NB4 (cell line): Measurements from ENCODE around the gene TEX54.

Source experiments
- DNase-seq: peaks from one replicate; pipeline ENCODE4 v3.0.0; 2010; ENCODE audit warnings: low read depth
- H3K4me3 ChIP-seq: one replicate; pipeline ENCODE4 v1.5.1; 2011; ENCODE audit warnings: mild to moderate bottlenecking, low read depth, low read length, moderate library complexity
- MYC ChIP-seq: IDR thresholded peaks from 2 replicates; pipeline ENCODE4 v1.6.1; 2011; ENCODE audit warnings: low read depth, low read length
- POLR2A ChIP-seq: IDR thresholded peaks from 2 replicates; pipeline ENCODE4 v1.6.1; 2011; ENCODE audit warnings: mild to moderate bottlenecking; ENCODE audit not compliant: insufficient read length; ENCODE audit errors: extremely low read depth
- TF ChIP-seq, protein P1 (sequence below): IDR thresholded peaks from 2 replicates; pipeline ENCODE4 v1.6.1; 2011; ENCODE audit warnings: low read depth, low read length
- TF ChIP-seq, protein P2 (sequence below): IDR thresholded peaks from one replicate; pipeline ENCODE4 v1.5.1; 2012; ENCODE audit warnings: low read depth, low read length

Gene TEX54

DNA sequence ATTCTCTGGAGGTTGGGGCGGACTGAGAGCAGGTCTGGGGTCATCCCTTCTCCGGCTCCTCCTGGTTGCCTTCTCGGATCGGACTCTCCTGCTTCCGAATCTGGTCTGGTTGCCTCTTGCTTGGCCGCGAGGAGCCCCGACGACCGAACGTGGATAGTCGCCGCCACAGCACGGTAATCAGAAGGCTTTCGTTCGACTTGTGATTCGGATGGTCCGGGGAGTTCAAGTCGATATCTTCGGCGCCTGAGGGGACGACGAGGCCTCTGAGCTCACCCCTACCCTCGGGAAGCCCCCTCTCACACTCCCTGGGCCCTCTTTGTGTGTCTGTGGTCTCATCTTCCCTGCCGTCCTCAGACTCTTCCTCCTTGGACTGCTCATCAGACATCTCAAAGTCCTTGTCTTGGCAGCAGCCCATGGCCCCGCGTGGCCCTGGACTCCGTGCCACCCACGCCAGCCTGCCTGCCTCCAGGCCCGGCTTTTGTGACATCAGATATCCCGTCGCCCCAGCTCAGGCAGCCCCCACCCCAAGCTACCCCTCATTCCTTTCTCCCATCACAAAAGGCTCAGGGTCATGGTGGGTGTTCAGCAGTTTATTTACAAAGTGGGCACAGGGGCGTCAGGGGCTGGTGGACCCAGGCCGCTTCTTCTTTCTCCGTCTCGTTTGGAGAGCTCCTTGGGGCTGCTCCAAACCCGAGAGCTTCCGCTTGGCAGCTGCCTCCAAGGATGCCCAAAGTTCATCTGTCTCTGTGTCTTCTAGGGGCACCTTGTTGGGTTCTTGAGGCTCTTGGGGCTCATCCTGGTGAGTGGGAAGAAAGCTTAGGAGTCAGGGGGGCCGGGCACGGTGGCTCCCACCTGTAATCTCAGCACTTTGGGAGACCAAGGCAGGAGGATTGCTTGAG is at the start of gene TEX54:
TSS of gene TEX54 (minus strand) at position 506 of the 899 bp plus-strand sequence.
- no peak for DNase-seq

DNA sequence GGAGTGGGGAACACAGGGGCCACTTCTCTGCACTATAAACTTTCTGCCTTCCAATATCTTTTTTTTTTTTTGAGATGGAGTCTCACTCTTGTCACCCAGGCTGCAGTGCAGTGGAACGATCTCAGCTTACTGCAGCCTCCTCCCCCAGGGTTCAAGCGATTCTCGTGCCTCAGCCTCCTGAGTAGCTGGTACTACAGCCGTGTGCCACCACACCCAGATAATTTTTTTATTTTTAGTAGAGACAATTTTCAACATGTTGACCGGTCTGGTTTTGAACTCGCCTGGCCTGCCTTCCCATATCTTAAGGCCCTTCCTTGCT is 49.7 kb upstream of the TEX54 start:
- peak overlapping the region; percentile 99 for H3K4me3 ChIP-seq
- TF ChIP-seq, protein P1, sequence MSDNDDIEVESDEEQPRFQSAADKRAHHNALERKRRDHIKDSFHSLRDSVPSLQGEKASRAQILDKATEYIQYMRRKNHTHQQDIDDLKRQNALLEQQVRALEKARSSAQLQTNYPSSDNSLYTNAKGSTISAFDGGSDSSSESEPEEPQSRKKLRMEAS = no peak
- TF ChIP-seq MYC (no peak), POLR2A (no peak)
- TF ChIP-seq, protein P2, sequence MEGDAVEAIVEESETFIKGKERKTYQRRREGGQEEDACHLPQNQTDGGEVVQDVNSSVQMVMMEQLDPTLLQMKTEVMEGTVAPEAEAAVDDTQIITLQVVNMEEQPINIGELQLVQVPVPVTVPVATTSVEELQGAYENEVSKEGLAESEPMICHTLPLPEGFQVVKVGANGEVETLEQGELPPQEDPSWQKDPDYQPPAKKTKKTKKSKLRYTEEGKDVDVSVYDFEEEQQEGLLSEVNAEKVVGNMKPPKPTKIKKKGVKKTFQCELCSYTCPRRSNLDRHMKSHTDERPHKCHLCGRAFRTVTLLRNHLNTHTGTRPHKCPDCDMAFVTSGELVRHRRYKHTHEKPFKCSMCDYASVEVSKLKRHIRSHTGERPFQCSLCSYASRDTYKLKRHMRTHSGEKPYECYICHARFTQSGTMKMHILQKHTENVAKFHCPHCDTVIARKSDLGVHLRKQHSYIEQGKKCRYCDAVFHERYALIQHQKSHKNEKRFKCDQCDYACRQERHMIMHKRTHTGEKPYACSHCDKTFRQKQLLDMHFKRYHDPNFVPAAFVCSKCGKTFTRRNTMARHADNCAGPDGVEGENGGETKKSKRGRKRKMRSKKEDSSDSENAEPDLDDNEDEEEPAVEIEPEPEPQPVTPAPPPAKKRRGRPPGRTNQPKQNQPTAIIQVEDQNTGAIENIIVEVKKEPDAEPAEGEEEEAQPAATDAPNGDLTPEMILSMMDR = no peak

More for the DNA sequence above, at the start of gene TEX54:
- TF ChIP-seq MYC = no peak
- TF ChIP-seq, protein P1 = 0 out of 2 replicates have a peak, but pooled peaks have one; percentile 2
- H3K4me3 ChIP-seq = peak within 1 kb of the TSS; percentile 89

DNA sequence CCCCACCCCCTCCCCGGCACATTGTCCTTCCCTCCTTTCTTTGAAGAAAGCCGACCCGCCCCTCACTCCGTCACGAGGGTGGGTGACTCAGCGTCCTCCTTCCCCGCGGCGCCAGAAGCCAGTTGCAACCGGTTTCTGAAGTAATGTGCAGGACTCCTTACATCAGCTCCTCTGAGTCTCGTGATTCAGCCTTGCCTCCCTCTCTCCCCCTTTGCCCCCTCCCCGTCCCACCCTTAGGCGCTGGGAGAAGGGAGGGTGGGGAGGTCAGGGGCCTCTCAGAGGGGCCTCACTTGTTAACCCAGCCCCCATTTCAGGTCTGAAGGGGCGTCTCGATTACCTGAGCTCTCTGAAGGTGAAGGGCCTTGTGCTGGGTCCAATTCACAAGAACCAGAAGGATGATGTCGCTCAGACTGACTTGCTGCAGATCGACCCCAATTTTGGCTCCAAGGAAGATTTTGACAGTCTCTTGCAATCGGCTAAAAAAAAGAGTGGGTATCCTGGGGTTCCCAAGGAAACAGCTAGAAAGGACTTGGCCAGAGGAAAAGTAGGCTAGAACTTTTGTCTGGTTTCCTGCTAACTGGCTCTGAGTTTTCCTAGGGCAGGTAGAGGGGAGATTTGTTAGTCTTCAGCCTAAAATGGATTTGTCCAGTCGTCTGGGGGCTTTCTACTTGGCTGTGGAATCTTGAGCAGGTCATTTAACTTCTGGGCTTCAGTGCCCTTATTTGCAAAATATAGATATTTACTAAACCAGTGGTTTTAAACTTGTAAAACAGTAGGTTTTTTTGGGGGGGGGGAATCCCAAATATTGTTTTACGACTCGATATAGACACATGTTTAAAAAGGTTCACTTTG is 49.2 kb upstream of the TEX54 start:
- DNase-seq = peak; percentile 99
- TF ChIP-seq POLR2A = peak; percentile 12
- TF ChIP-seq, protein P1 = peak; percentile 79
- TF ChIP-seq, protein P2 = no peak
- TF ChIP-seq MYC = peak; percentile 80
- peak overlapping the region; percentile 99 for H3K4me3 ChIP-seq

More for the DNA sequence above, 49.7 kb upstream of the TEX54 start:
- DNase-seq = no peak

DNA sequence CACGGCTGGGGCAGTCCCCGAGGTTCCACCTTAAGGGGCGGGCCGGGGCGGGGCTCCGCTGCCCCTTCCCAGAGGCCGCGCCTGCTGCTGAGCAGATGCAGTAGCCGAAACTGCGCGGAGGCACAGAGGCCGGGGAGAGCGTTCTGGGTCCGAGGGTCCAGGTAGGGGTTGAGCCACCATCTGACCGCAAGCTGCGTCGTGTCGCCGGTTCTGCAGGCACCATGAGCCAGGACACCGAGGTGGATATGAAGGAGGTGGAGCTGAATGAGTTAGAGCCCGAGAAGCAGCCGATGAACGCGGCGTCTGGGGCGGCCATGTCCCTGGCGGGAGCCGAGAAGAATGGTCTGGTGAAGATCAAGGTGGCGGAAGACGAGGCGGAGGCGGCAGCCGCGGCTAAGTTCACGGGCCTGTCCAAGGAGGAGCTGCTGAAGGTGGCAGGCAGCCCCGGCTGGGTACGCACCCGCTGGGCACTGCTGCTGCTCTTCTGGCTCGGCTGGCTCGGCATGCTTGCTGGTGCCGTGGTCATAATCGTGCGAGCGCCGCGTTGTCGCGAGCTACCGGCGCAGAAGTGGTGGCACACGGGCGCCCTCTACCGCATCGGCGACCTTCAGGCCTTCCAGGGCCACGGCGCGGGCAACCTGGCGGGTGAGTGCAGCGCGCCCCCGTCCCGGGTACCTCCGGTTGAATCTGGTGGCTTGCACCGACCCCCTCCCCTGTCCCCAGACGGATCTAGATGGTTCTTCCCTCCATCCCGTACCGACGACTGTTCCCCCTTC is 48.4 kb upstream of the TEX54 start, which contains the start of gene SLC3A2:
TSS of gene SLC3A2 (plus strand) at position 94 of the 776 bp plus-strand sequence. CDS start at position 222, 128 bp downstream.
- H3K4me3 ChIP-seq = peak within 1 kb of the TSS; percentile 99
- TF ChIP-seq POLR2A = peak; percentile 100
- TF ChIP-seq MYC = peak; percentile 88
- TF ChIP-seq, protein P1 = peak; percentile 88
- TF ChIP-seq, protein P2 = peak; percentile 64
- peak; percentile 94 for DNase-seq

DNA sequence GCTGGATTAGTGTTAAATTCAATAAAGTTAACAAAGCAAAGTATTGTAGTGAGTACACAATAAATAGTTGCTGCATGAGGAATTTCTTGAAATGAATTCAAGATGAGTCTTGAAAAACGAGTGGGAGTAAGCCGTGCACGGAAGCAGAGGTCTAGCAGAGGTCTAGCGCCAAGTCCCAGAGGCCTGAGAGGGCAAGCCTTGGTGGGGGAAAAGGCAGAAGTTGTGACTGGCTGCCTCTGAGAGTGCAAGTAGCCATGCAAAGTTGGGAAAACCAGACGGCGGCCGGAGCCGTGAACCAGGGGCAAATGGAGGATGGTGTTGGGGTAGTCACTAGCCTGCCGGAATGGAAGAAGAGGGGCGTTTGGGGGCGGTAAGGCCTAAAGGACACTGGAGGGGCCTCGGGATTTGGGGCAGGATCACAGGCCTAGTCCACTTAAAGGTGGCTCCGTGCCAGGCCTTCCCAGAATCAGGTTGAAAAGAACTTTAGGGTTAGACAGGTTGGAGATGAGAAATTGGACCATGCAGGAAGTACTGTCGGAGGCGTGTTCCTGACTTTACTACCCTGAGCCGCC is 47.7 kb upstream of the TEX54 start:
- H3K4me3 ChIP-seq = peak overlapping the region; percentile 99
- TF ChIP-seq POLR2A = no peak
- TF ChIP-seq, protein P1 = 0 out of 2 replicates have a peak, but pooled peaks have one; percentile 39
- peak; percentile 87 for DNase-seq
